KOPT-K1 (cell line): ENCODE data around the gene CREB3L1.
"Not testable (repeated sequence)": the region's sequence is repeated elsewhere in the genome, so short reads cannot be mapped to it uniquely, and the experiment has no call there.

Experiments
- H3K27ac ChIP-seq: fragments of 200-600 bp; sonication (generic); 2 replicates; pipeline ENCODE4 v1.5.1; 2016; ENCODE audit warnings: antibody characterized with exemption, mild to moderate bottlenecking, low read depth, low read length; ENCODE audit not compliant: poor library complexity, severe bottlenecking
- H3K36me3 ChIP-seq: fragments of 200-600 bp; sonication (generic); 2 replicates; pipeline ENCODE4 v1.5.1; 2017; ENCODE audit warnings: antibody characterized with exemption, mild to moderate bottlenecking, low read length, moderate library complexity; ENCODE audit not compliant: insufficient read depth
- H3K9me3 ChIP-seq: fragments of 200-600 bp; sonication (generic); 2 replicates; pipeline ENCODE4 v1.5.1; 2017; ENCODE audit warnings: antibody characterized with exemption, low read length, mild to moderate bottlenecking; ENCODE audit not compliant: insufficient read depth, poor library complexity, severe bottlenecking

Gene CREB3L1

DNA sequence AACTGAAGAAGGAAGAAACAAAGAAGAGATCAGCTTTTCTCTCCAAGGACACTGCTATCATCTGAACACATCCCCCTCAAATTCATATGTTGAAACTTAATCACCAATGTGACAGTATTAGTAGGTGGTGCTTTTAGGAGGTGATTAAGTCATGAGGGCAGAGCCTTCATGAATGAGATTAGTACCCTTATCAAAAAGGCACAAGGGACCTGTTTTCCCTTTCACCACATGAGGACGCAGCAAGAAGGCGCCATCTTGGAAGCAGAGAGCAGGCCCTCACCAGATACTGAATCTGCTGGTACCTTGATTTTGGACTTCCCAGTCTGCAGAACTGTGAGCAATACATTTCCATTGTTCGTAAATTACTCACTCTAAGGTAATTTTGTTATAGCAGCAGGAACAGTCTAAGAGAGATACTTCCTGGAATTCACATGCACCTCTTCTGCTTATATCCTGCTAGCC, 20.9 kb upstream of the CREB3L1 start:
- H3K36me3 ChIP-seq, result no peaks in the 10 kb centered on the region

DNA sequence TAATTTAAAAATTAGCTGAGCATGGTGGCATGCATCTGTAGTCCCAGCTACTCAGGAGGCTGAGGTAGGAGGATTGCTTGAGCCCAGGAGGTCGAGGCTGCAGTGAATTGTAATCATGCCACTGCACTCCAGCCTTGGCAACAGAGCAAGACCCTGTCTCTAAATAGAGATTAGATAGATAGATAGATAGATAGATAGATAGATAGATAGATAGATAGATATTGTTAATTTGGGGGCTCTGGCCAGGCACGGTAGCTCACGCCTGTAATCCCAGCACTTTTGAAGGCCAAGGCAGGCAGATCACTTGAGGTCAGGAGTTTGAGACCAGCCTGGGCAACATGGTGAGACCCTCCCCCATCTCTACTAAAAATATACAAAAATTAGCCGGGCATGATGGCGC, 18.1 kb upstream of the CREB3L1 start:
- not testable (repeated sequence) for H3K36me3 ChIP-seq, H3K9me3 ChIP-seq, H3K27ac ChIP-seq

More for the DNA sequence above, 20.9 kb upstream of the CREB3L1 start:
- Histone ChIP-seq H3K27ac (no peak overlapping the region), H3K9me3 (no peaks in the 10 kb centered on the region)

DNA sequence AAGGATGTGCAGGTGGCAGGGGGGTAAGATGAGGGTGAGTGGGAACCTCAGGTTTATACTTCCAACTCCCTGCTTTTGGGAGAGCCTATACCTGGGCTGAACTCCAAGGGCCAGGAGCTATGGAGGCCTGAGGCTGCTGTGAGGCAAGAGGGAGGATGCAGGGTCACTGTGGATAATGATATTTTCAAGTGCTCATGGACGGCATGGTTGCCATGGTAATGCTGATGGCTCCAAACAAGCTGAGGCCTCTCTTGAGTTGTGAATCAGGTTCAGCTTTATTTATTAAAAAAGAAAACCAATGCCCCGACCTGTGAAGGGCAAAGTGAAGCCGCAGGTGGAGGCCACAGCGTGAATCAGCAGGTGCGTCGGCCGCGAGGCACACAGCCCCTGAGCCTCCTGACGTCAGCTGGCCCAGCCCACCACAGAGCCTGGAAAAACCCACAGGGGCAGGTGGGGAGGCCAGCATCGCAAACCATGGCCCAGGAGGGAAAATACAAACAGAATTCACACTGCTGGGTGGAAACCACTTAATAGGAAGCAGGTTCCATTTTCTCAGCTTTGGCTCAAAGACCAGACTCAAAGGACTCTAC, 17.4 kb upstream of the CREB3L1 start:
- Histone ChIP-seq H3K36me3 (no peaks in the 10 kb centered on the region), H3K27ac (peak overlapping the region; percentile 43), H3K9me3 (peaks cover 9% of the 10 kb centered on the region)

DNA sequence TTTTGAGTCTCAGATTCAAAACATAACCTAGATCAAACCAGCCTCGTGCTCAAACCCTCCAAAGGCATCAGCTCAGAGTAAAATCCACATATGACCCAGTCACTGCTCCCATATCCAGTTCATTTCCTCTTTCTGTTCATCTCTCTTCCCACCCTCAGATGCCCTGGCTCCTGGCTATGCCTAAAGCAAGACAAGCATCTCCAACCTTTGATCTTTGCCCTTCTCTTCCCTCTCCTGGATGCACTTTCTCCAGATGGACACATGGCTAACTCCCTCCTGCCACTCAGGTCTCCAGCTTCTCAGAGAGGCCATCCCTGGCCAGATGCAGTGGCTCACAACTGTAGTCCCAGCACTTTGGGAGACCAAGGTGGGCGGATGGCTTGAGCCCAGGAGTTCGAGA, 14.3 kb upstream of the CREB3L1 start:
- Histone ChIP-seq H3K9me3 (peaks cover 9% of the 10 kb centered on the region), H3K27ac (no peak overlapping the region), H3K36me3 (no peaks in the 10 kb centered on the region)

DNA sequence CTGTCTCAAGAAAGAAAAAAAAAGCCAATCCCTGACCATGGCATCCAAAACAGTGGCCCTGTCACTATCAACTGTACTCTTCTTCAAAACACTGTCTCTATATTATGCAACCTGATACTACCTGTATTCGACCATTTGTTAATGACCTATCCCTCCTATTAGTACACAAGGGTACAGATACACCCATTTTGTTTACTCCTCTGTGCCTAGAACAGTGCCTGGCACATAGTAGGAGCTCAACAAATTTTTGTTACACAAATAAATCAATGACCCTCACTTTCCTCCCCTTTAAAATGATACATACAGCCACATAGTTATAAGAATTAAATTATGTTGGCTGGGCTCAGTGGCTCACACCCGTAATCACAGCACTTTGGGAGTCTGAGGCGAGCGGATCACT, 13.4 kb upstream of the CREB3L1 start:
- H3K27ac ChIP-seq, result no peak overlapping the region
- H3K9me3 ChIP-seq, result peaks cover 9% of the 10 kb centered on the region
- H3K36me3 ChIP-seq, result no peaks in the 10 kb centered on the region

DNA sequence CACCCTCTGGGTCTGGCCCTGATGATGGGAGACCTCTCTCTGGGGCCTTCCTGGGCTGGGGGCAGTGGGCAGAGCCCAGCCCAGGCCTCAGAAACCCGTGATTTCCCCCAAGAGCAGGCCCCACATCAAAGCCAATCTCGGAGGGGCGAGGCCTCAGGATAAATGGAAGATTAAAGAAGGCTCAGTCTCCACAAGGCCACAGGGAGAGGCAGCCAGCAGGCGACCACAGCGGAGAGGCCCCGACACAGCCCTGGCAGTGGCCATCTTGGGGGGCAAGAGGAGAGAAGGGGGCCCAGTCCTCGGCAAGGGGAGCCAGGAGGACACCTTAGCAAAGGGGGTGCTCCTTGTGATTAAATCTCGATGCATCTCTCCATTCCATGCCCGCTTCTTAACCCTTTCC, 12.5 kb upstream of the CREB3L1 start:
- Histone ChIP-seq H3K9me3 (peaks cover 9% of the 10 kb centered on the region), H3K27ac (no peak overlapping the region), H3K36me3 (no peaks in the 10 kb centered on the region)

DNA sequence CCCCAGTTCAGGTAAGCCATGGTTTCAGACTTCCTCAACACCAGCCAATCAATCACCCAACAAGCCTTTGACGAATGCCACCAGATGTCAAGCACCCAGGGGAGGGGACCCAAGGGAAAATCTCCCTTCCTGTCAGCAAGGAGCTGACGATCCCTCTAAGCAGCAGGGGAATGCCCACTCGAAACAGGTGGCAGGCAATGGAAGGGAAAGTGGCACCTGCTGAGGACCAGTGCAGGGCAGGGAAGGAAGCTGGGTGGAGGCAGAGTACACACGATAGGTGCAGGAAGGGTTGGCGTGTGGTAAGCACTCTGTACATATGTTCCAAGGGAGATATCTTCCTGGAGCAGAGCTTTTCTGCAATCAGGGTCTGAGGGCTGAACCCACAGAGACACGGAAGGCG, 11.7 kb upstream of the CREB3L1 start:
- Histone ChIP-seq H3K36me3 (no peaks in the 10 kb centered on the region), H3K9me3 (peaks cover 9% of the 10 kb centered on the region), H3K27ac (no peak overlapping the region)

DNA sequence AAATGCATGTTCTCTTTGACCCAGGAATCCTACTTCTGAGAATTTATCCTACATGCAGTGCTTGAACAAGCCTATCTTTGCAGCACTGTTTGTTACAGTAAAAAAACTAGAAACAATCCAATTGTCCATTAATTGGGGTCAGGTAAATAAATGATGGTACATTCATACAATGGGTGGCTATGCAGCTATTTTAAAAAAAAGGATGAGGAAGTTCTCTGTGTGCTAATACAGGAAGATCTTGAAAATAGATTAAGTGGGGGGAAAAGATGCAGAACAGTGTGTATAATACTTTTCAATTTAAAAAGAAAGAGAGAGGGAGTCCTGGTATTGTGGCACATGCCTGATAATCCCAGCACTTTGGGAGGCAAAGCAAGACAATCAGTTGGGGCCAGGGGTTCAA, 9.5 kb upstream of the CREB3L1 start:
- H3K9me3 ChIP-seq, result peaks cover 3% of the 10 kb centered on the region
- no peaks in the 10 kb centered on the region for H3K36me3 ChIP-seq
- no peak overlapping the region for H3K27ac ChIP-seq

DNA sequence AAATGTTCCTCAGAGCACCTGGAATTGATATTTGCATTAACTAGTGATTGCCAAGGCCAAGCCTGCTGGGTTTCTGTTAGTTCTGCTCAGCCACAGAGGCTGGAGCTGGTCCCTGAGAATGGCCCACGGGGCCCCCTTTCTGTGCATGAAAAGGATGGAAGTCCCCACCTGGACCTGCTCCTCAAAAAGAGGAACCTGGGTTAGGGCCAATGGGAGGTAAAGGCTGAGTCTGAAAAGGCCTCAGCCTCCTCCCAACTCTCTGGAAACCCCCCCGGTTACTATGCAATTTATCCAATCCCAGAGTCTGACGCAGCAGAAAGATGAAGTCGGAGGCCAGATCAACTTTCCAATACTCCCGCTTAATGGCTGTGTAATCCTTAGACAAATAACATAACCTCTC, 6.8 kb upstream of the CREB3L1 start:
- no peaks in the 10 kb centered on the region for H3K36me3 ChIP-seq
- H3K27ac ChIP-seq, result no peak overlapping the region

DNA sequence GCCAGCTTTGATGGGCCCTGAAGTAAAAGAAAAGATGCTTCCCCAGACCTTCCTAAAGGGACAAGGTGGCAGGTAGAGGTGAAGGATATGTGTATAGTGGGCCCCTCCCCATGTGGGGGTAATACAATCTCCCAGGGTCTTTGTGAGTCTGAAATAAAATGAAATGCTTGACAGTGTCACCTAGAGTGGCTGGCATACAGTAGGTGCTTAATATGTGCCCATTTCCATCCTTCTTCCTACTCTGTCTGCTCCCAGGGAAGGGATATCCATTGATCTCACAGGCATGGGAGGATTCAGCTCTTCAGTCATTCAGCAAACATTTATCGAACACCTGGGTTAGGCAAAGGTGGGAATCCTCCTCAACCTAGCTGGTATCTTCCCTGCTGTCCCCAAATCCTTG, 6.1 kb upstream of the CREB3L1 start:
- H3K27ac ChIP-seq, result no peak overlapping the region

More for the DNA sequence above, 6.8 kb upstream of the CREB3L1 start:
- H3K9me3 ChIP-seq, result no peaks in the 10 kb centered on the region

DNA sequence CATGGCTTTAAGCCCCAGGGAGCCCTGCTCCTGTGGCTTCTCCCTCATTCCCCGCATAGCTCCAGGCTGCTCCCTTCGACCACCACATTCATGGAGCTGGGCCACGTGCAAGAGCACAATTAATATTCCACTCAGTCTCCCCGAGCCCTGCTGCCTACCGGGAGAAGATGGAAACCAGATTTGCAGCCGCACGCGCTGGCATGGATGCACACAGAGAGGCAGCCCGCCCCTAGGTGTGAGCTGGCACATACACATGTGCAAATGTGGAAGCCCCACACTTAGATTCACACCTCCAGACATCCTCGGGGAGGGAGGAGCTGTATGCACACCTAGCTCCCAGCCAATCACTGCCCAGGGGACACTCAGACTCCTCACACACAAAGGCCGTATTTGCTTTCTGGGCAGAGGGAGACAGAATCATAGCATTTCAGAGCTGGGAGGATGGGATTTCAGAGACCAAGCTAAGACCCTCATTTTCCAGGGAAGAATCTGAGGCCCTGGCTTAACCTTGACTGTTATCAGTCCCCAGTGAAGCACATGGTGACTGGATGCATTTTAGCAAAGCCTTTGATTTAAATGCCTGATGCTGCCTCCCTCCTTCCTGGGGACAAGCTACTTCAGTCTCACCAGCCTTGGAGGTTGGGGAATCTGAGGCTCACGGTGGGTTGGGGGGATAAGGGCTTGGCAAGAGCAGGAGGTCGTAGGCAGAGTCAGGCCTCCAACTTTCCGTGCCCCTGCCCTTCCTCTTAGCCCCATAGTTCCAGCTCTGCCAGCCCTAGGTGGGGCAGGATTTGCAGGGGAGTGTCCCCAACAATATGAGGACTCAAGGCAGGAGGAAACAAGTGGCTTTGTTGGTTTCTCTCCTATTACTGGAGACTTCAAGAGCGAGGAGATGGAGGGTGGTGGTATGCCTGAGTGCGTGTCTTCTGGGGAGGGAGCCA, 5.3 kb upstream of the CREB3L1 start:
- no peaks in the 10 kb centered on the region for H3K9me3 ChIP-seq
- H3K27ac ChIP-seq, result peak overlapping the region; percentile 41
- H3K36me3 ChIP-seq, result no peaks in the 10 kb centered on the region

More for the DNA sequence above, 6.1 kb upstream of the CREB3L1 start:
- H3K36me3 ChIP-seq, result no peaks in the 10 kb centered on the region
- no peaks in the 10 kb centered on the region for H3K9me3 ChIP-seq

DNA sequence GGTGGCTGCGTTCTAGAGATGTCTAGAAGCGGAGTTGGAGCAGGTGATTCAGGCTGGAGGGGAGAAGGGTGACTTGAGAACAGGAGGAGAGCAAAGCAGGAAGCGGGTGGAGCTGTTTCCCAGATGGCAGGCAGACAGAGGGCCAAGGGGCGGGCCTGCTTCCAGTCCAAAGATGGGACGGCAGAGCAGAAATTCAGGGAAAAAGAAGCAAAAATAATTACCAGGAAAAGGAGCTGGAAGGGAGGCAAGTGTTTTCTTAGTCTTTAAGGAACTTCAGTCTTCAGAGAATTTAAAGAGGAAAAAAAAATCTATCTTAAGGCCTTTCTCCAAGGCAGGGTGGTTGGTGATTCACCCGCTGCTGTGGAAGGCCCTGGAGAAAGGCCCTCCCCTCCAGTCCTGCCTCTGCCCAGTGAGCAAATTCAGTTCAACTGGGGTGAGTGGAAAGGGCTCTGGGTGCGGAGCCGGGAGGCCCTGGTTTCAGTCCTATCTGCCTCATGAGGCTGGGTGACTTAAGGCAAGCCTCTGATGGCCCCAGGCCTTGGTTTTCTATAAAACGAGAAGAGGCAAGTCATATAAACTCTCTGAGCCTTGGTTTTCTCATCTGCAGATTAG, 4.5 kb upstream of the CREB3L1 start:
- peak overlapping the region; percentile 41 for H3K27ac ChIP-seq
- no peaks in the 10 kb centered on the region for H3K36me3 ChIP-seq
- no peaks in the 10 kb centered on the region for H3K9me3 ChIP-seq

DNA sequence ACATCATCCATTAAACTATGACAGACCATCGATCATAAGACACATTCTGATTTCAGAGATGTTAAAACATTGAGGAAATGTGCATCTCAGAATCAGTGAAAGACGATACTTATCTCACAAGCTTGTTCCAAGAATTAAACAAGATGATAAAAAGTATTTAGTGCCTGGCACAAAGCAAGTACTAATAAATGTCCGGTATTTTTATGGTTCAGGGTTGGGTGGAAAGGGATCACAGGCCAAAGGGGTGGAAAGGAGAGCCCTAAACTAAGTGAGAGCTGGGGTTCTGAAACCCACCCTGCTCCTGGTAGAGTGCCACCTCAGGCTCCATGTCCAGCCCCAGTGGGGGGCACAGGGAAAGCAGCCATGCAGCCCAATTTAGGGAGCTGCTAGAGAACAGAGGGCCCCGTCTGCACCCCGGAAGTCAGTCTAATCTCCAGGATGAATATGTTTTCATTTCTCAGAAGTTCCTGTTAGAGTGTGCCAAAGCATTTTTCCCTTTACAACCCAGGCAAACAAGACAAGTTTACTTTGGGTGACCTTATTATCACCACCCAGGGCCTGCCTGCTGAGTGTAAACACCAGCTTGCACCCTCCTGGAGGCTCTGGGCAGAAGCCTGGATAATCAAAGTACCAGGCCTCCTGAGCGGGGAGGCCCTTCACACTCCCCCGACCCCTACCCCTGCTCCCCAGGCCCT, 3.8 kb upstream of the CREB3L1 start:
- H3K36me3 ChIP-seq, result no peaks in the 10 kb centered on the region
- no peak overlapping the region for H3K27ac ChIP-seq
- H3K9me3 ChIP-seq, result no peaks in the 10 kb centered on the region

DNA sequence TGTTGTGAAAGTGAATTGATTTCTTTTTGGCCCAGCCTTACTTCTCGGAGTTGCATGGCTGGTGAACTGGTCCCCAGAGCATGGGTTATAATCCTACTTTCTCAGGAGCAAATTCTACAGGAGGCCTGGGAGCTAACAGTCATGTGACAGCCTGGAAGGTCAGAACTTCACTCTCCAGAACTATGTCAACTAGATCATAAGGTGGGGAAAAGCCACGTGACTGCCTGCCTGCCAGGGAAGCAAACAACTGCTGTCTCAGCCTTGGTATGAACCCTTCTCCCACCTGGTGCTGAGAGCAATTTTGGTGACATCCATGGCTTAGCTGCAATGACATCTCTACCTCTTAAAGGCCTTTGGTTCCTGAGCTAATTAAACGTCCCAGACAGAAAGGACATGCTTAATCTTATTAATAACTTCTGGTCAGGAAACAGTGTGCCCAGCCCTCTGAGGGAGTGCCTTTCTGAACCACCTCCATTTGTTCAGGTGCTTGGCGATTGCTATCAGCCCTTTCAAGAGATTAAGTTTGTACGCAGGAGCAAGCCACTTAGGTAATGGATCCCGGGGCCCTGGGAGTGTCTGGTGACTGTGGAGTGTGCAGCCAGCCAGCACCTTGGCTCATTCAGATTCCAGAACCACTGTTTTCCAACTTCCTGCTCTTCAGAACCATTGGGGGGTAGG, 1.4 kb upstream of the CREB3L1 start:
- Histone ChIP-seq H3K36me3 (no peaks in the 10 kb centered on the region), H3K27ac (no peak overlapping the region)

DNA sequence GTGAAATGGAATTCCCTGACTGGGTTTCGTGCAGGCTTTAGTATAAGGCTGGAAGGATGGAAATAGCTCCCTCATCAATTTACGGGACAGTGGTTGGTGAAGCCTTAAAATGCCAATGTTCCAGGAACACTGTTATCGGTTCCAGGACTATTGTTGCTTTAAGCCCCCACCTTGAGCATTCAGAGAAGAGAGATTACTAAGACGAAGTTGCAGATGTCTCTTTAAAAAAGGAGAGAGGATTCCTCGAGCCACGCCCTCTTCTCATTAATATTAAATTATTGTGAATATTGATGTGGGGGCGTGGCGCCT, 195 bp upstream of the CREB3L1 start:
- no peaks in the 10 kb centered on the region for H3K36me3 ChIP-seq
- no peak overlapping the region for H3K27ac ChIP-seq
- no peaks in the 10 kb centered on the region for H3K9me3 ChIP-seq

More for the DNA sequence above, 1.4 kb upstream of the CREB3L1 start:
- no peaks in the 10 kb centered on the region for H3K9me3 ChIP-seq
